Measurements from ENCODE around the gene CD55.

DNA sequence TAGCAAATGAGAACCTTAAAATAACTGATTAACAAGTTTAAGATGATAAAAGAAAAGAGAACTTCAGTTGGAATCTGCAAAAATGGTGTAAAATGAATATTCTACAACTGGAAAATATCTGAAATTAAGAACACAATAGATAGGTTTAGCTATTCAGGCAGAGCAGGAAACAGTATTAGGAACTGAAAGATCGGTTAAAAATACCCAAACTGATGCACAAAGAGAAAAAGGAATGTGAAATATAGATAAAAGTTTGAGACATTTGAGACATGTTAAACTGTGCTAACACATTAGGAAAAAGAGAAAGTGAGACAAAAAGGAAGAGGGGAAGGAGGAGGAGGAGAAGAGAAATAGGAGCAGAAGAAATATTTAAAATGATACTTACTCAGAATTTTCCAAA is 12.1 kb downstream of the CD55 start:
- TF ChIP-seq, protein P1, sequence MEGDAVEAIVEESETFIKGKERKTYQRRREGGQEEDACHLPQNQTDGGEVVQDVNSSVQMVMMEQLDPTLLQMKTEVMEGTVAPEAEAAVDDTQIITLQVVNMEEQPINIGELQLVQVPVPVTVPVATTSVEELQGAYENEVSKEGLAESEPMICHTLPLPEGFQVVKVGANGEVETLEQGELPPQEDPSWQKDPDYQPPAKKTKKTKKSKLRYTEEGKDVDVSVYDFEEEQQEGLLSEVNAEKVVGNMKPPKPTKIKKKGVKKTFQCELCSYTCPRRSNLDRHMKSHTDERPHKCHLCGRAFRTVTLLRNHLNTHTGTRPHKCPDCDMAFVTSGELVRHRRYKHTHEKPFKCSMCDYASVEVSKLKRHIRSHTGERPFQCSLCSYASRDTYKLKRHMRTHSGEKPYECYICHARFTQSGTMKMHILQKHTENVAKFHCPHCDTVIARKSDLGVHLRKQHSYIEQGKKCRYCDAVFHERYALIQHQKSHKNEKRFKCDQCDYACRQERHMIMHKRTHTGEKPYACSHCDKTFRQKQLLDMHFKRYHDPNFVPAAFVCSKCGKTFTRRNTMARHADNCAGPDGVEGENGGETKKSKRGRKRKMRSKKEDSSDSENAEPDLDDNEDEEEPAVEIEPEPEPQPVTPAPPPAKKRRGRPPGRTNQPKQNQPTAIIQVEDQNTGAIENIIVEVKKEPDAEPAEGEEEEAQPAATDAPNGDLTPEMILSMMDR (IDR thresholded peaks at IDR 0.05), result no peak
- TF ChIP-seq POLR2A (IDR thresholded peaks at IDR 0.05), result no peak
